Measurements from ENCODE around the gene FIGLA.
"Not testable (repeated sequence)": the region's sequence is repeated elsewhere in the genome, so short reads cannot be mapped to it uniquely, and the experiment has no call there.

Gene FIGLA

DNA sequence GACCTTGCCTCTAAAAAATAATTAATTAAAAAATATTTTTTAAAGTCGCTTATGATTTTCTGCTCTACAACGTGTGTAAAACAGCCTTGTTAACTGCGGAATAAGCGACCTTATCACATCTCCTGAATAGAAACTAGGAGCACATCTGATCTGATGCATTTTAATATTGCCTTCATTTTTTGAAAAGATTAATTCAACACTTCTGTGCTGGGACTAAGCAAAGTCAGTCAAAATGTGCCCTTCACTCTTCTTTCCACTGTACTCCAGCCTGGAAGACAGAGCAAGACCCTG is 17.3 kb upstream of the FIGLA start:
- no peak for DNase-seq

- DNase-seq: no peak
Observed at GRCh38 chr2:70807102-70807827, 16.8 kb upstream of the FIGLA start.

DNA sequence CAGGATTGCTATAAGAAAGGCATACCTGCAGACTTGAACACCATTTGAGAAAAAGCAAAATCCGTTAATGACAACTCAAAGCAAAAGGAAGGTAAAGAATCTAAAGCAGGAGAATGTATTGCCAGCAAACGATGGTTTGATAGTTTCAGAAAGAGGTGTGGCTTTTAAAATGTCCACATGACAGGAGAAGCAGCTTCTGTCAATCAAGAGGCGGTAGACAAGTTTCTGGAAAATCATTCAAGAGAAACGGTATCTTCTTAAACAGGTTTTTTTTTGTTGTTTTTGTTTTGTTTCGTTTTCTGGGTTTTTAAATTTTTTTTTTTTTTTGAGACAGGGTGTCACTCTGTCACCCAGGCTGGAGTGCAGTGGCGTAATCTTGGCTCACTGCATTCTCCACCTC is 16.2 kb upstream of the FIGLA start:
- DNase-seq: no peak

GRCh38 chr2:70806013-70806412 is 15.6 kb upstream of the FIGLA start:
- DNase-seq: no peak

DNA sequence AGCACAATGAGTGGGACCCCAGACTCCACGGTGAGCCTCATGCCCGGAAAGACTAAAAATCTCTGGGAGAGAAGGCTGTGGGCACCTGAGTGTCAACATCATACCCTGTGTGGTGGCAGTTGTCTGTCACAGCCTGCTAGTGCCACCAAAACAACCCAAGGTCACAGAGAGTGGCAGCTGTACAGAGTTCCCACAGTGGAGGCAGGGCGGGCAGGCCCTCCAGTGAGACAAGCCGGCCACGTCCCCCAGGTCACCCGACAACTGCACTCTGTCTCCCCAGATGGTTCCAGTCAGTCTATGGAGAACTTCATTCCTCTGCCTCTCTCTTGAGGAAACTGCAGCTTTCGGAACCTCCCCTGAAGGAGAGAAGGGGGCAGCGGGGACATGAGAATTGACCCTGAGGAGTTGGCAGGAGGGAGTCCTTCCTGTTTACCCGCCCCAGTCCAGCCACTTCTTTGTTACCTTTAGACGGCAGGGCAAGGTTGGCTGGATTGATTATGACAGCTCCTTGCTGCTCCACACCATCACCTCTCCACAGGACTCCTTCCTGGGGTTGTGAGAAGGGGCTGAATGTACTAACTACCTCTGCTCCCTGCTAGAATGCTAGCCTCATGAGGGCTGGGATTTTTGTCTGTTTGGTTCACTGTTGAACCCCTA is 11.3 kb upstream of the FIGLA start:
- DNase-seq: no peak

DNA sequence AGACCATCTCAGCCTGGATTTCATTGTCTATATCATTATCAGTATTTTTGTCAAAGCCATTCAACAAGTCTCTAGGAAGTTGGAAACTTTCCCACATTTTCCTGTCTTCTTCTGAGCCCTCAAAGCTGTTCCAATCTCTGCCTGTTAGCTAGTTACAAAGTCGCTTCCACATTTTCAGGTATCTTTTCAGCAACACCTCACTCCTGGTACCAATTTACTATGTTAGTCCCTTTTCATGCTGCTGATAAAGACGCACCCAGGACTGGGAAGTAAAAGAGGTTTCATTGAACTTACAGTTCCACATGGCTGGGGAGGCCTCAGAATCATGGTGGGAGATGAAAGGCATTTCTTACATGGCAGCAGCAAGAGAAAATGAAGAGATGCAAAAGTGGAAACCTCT is 9.3 kb upstream of the FIGLA start:
- no peak for DNase-seq

DNA sequence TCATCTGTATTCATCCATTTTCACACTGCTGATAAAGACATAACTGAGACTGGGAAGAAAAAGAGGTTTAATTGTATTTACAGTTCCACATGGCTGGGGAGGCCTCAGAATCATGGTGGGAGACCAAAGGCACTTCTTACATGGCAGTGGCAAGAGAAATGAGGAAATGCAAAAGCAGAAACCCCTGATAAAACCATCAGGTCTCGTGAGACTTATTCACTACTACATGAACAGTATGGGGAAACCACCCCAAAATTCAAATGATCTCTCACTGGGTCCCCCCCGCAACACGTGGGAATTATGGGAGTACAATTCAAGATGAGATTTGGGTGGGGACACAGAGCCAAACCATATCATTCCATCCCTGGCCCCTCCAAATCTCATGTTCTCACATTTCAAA is 7.6 kb upstream of the FIGLA start:
- not testable (repeated sequence) for DNase-seq

- DNase-seq: no peak
Observed at GRCh38 chr2:70797506-70797905, 7.1 kb upstream of the FIGLA start.

- DNase-seq: no peak
Observed at GRCh38 chr2:70796262-70796661, 5.8 kb upstream of the FIGLA start.

GRCh38 chr2:70795164-70795995 is 4.9 kb upstream of the FIGLA start:
- DNase-seq: no peak

DNA sequence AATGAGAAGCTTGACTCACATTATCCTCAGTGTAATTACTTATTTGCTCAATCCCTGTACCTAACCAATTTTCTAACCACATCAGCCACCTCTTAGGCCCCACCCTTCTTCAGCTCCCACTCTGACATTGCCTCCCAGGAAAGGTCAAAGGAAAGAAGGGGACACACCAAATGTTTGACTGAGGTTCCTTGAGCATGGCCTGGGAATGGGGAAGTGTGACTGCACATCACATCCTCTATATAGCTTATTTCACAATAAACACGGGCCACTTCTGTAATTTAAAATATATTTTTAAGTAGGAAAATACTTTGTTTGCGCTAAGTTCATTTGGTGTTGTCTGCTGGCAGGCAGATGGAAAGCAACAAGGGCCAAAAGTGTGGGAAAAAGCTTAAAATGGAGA is 3.0 kb upstream of the FIGLA start:
- DNase-seq: peak; percentile 3

DNA sequence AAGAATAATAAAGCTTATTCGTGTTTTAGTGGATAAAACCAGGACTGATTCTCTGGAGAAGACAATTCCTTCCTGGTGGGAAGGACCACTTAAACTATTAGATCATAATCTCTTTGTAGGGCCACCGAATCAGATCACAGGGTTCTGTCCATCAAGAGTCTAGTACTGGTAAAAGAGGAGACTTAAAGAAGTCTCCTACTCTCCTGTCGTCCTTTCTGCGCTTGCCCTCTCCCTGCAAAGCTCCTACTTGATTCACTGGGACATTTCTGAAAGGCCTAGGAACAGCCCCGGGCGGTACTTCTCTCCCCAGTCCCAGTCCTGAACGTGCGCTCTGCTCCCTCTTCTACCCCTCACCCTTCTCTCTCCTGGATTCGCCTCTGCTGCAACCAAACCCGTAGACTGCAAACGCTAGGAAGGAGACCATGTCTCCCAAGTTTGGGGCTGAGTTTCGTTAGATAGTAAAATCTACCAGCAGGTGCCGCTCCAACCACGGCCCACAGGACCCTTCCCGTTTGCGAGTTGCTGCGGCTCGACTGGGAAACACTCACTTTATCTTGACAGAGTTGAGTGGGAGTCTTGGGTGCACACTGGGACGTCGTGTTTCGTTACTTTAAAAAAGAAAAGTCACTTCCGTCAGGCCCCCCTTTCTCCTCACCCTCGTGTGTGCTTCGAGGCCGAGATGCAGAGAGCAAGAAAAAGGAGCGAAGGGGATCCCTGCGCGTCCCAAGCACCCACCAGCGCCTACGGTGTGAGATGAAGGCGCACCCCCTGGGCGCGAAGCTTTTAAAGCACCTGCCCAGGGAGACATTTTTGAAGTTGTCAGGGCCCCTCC is 923 bp downstream of the FIGLA start:
- peak; percentile 62 for DNase-seq

DNA sequence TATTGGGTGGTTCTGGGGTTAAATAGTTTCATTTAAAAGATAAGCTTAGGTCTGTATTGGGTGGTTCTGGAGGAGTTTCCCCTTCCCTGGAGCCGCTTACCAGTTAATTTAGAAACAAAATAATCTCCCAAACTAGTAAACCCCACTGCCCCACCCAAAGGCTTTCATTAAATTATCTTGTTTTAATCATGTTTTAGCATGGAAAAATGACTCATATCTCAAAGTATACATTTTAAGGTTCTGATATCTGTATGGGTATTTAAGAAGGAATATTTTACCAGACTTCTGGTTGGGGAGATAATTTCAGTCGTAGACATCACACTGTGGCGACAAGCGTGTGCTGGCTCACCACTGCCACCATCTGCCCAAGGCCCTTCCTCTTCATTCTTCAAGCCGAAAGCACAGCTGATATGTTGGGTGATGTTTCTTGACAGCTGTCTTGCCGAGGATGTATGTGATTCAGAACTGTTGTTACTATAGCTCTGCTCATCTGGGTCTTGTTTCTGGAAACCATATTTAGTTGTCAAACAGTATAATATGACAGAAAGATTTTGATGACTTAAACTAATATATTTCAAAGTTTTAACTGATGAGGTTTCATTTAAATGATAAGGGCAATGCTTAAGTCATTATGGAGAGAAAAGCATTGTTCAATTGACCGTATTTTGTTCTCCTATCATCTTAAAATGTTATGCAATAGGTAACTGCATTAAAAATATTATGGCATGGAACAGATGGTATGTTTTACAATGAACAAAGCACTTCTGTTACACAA is 5.1 kb downstream of the FIGLA start:
- DNase-seq: peak; percentile 39

DNA sequence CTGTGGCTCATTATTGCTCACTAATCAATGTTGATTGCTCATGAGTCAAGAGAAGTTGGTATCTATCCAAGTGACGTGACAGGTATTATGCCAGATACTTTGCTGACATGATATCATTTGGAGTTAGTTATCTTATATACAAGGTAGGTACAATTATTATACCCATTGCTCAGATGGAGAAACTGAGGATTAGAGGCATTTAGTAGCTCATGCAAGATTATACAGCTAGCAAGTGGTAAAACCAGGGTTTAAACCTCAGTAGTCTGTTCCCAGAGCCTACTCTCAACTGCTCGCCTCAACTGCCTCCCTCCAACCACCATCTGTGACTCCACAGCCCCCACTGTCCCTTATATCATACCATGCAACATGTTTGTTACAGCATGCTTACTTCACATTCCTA is 6.1 kb downstream of the FIGLA start:
- DNase-seq: no peak

DNA sequence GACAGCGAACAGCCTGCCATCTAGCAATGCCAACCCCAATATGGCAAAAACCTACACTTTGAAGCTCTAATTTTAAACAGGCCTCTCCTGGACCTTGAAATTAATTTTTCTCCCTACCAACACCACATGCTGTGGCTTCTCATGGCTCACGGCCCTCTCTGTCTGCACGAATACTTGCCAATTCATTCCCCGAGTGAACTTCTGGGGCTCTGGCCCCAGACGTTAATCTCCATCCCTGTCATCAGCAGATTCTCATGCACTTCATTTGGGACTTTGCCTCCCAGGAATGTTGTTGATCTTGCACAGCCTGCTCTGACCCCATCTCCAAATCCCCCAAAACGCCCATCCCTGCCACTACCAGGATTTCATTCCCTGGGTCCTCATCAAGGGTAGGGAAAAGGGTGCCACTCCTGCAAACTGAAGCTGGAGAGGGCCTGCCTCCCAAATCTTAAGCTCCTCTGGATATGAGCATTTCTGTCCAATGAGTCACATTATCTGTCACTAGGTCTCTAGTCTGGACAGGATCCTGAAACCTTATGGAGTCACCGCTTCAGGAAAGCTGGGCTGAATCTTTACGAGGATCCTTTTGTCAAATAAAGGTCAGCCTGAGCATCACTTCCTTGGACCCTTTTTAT is 10.4 kb downstream of the FIGLA start:
- DNase-seq: no peak

DNA sequence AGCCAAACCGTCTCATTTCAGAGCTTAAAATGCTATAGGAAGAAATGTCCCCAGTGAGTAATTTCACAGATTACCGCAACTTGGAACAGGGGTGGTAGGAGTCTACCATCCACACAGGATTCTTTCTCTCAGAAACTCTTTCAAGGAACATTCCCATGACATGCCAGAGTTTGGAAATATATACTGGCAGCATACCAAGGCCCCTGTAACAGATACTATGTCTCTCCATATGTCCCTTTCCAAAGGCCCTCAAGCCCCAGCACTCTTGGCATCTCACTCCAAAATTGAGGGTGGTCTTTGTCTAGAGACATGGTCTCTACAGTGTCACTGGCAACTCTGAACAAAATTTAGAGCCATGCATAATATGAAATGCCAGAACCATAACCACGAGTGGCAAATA is 11.0 kb downstream of the FIGLA start:
- DNase-seq: no peak

DNA sequence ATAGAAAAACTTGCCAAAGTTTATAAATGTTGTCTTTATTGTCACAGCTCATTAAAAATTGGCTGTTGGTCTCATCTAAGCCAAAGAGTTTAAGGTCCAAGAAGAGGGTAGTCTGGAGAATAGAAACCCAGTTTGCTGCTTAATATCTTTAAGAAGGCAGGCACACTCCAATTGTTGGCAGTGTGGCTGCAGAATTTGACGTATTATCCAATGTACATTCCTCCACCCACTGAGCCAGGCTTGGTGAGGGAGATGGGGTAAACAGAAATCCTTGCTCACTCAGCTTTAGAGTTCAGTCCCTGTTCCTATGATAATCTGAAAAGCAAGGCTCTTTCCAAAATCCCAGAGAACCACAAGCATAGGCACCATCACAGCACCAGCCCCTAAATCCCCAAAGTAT is 11.8 kb downstream of the FIGLA start:
- no peak for DNase-seq

DNA sequence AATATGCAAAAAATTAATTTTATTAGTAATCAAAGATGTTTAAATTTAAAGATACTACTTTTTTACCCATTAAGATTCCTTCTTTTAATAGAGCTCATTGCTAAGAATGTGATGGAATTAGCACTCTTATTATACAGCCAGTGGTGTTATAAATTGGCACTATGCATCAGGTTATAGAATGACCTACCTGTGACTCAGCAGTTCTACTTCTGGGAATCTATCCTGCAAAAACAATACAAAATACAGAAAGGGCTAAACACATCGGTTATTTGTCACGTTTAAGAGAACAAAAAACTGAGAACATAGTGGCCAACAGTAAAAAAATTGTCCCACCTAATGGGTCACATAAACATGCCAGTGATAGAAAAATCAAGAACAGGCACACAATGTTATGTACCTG is 13.0 kb downstream of the FIGLA start:
- DNase-seq: no peak

DNA sequence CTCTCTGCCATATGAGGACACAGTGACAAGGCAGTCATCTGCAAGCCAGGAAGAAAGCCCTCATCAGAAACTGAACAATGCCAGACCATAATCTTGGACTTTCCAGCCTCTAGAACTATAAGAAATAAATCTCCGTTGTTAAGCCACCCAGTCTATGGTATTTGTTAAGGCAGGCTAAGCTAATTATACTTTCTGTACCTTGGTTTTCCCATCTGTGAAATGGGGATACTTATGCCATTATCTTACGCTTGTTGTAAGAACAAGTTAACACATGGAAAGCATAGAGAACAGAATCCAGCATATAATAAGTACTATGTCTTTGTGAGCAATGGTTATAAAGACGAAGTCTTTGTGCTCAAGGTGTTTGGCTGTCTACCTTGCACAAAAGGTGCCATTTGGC is 14.2 kb downstream of the FIGLA start:
- no peak for DNase-seq

- no peak for DNase-seq
Observed at GRCh38 chr2:70775141-70775540, 15.3 kb downstream of the FIGLA start.

- no peak for DNase-seq
Observed at GRCh38 chr2:70772486-70773155, 17.8 kb downstream of the FIGLA start.
